NT2/D1 (cell line): ENCODE data around the gene TMPRSS9.

Experiments used
- SUZ12 ChIP-seq: IDR thresholded peaks from 2 replicates; pipeline ENCODE4 v1.6.1; 2011; ENCODE audit not compliant: insufficient read length, insufficient read depth; ENCODE audit errors: extremely low read depth
- YY1 ChIP-seq: IDR thresholded peaks from 2 replicates; pipeline ENCODE4 v1.6.1; 2011; ENCODE audit not compliant: insufficient read length, insufficient read depth
- ZNF274 ChIP-seq: IDR thresholded peaks from 2 replicates; pipeline ENCODE4 v1.6.1; 2011; ENCODE audit warnings: mild to moderate bottlenecking, low read depth, low read length

GRCh38 chr19:2446381-2446780, 86.3 kb downstream of the TMPRSS9 start:
- TF ChIP-seq SUZ12 (no peak), YY1 (no peak), ZNF274 (no peak)
